Measurements from ENCODE around the gene EPB41. TPM values are rescaled to one million over a fixed set of nuclear protein-coding genes. Genes with fewer than 3 reads are reported as not detected.

Gene EPB41
- total RNA-seq, 1 donor from 2014 or later, result 82.6 TPM

- DNase-seq (ENCODE audit: low spot score), result peak; percentile 15
- peaks cover 5% of the 10 kb centered on the region for H3K36me3 Mint-ChIP-seq (ENCODE audit: low read depth, unreplicated experiment)
Observed at GRCh38 chr1:28915031-28915895, 894 bp downstream of the EPB41 start.

GRCh38 chr1:28917757-28918118, 3.4 kb downstream of the EPB41 start:
- no peaks in the 10 kb centered on the region for H3K9me3 Mint-ChIP-seq (ENCODE audit: unreplicated experiment)
- H3K4me1 Mint-ChIP-seq (ENCODE audit: unreplicated experiment), result peaks cover 12% of the 10 kb centered on the region
- TF ChIP-seq CTCF (IDR thresholded peaks at IDR 0.05; ENCODE audit: unreplicated experiment), result no peak
- H3K4me3 Mint-ChIP-seq (ENCODE audit: unreplicated experiment), result no peak overlapping the region
- no peak for DNase-seq (ENCODE audit: low spot score)
- H3K36me3 Mint-ChIP-seq (ENCODE audit: low read depth, unreplicated experiment), result peaks cover 5% of the 10 kb centered on the region
- no peaks in the 10 kb centered on the region for H3K27me3 Mint-ChIP-seq (ENCODE audit: unreplicated experiment)
- H3K27ac Mint-ChIP-seq (ENCODE audit: unreplicated experiment), result no peak overlapping the region

More at GRCh38 chr1:28915031-28915895, 894 bp downstream of the EPB41 start:
- H3K27me3 Mint-ChIP-seq (ENCODE audit: unreplicated experiment), result no peaks in the 10 kb centered on the region
- no peak for TF ChIP-seq CTCF (IDR thresholded peaks at IDR 0.05; ENCODE audit: unreplicated experiment)
- peaks cover 12% of the 10 kb centered on the region for H3K4me1 Mint-ChIP-seq (ENCODE audit: unreplicated experiment)
- H3K27ac Mint-ChIP-seq (ENCODE audit: unreplicated experiment), result peak overlapping the region; percentile 67
- H3K9me3 Mint-ChIP-seq (ENCODE audit: unreplicated experiment), result no peaks in the 10 kb centered on the region
- peak overlapping the region; percentile 97 for H3K4me3 Mint-ChIP-seq (ENCODE audit: unreplicated experiment)

- H3K27me3 Mint-ChIP-seq (ENCODE audit: unreplicated experiment), result no peaks in the 10 kb centered on the region
- H3K36me3 Mint-ChIP-seq (ENCODE audit: low read depth, unreplicated experiment), result no peaks in the 10 kb centered on the region
- H3K4me1 Mint-ChIP-seq (ENCODE audit: unreplicated experiment), result peaks cover 14% of the 10 kb centered on the region
- H3K27ac Mint-ChIP-seq (ENCODE audit: unreplicated experiment), result no peak overlapping the region
- H3K9me3 Mint-ChIP-seq (ENCODE audit: unreplicated experiment), result no peaks in the 10 kb centered on the region
- DNase-seq (ENCODE audit: low spot score), result no peak
- no peak overlapping the region for H3K4me3 Mint-ChIP-seq (ENCODE audit: unreplicated experiment)
- TF ChIP-seq CTCF (IDR thresholded peaks at IDR 0.05; ENCODE audit: unreplicated experiment), result no peak
Observed at GRCh38 chr1:28921286-28921869, 7.0 kb downstream of the EPB41 start.

- Mint-ChIP-seq H3K27ac (ENCODE audit: unreplicated experiment) (peak overlapping the region; percentile 80), H3K27me3 (ENCODE audit: unreplicated experiment) (no peaks in the 10 kb centered on the region), H3K4me1 (ENCODE audit: unreplicated experiment) (peaks cover 38% of the 10 kb centered on the region), H3K4me3 (ENCODE audit: unreplicated experiment) (no peak overlapping the region), H3K9me3 (ENCODE audit: unreplicated experiment) (no peaks in the 10 kb centered on the region), H3K36me3 (ENCODE audit: low read depth, unreplicated experiment) (no peaks in the 10 kb centered on the region)
- no peak for TF ChIP-seq CTCF (IDR thresholded peaks at IDR 0.05; ENCODE audit: unreplicated experiment)
- no peak for DNase-seq (ENCODE audit: low spot score)
Observed at GRCh38 chr1:28925350-28925891, 11.1 kb downstream of the EPB41 start.

Data from endothelial cell (in vitro differentiated cells).